Calu3 (cell line): ENCODE data around the gene RDH14. TPM values are rescaled to one million over a fixed set of nuclear protein-coding genes. Genes with fewer than 3 reads are reported as not detected.

Experiments
- BruUV-seq: library from RNA; stranded (reverse); fragments of 400-500 nt; replicated peaks from 2 replicates; lab custom pipeline; 2021; lab: Mats Ljungman, UMichigan
- CTCF ChIA-PET: fragments of 300-600 bp; sonication (Branson Sonifier 250); formaldehyde crosslinking; loops from one replicate; lab custom pipeline; 2022; ENCODE audit warnings: antibody characterized with exemption; lab: Charles Lee
- DNase-seq: peaks from one replicate; pipeline ENCODE4 v3.0.0; 2022
- H3K27ac Mint-ChIP-seq: one replicate; pipeline ENCODE4 v1.8.0; 2022; ENCODE audit warnings: mixed read lengths; ENCODE audit not compliant: unreplicated experiment
- H3K27me3 Mint-ChIP-seq: one replicate; pipeline ENCODE4 v1.8.0; 2022; ENCODE audit warnings: mixed read lengths; ENCODE audit not compliant: unreplicated experiment
- H3K36me3 Mint-ChIP-seq: one replicate; pipeline ENCODE4 v1.8.0; 2022; ENCODE audit warnings: mild to moderate bottlenecking, moderate library complexity, mixed read lengths; ENCODE audit not compliant: insufficient read depth, unreplicated experiment
- H3K4me1 Mint-ChIP-seq: one replicate; pipeline ENCODE4 v1.8.0; 2022; ENCODE audit warnings: mild to moderate bottlenecking, low read depth, mixed read lengths; ENCODE audit not compliant: unreplicated experiment
- H3K4me3 Mint-ChIP-seq: one replicate; pipeline ENCODE4 v1.8.0; 2022; ENCODE audit warnings: mild to moderate bottlenecking, low read depth, moderate library complexity, mixed read lengths; ENCODE audit not compliant: unreplicated experiment
- H3K9me3 Mint-ChIP-seq: one replicate; pipeline ENCODE4 v1.8.0; 2022; ENCODE audit warnings: low read depth, mixed read lengths; ENCODE audit not compliant: unreplicated experiment
- intact Hi-C: fragments of 100-400 bp; cut with micrococcal nuclease; formaldehyde crosslinking; loops from one replicate; pipeline ENCODE4 v1.10.0; 2022; ENCODE audit not compliant: unreplicated experiment
- total RNA-seq: library from RNA; stranded (reverse); gene quantifications from 2 replicates; pipeline ENCODE4 v1.2.3, GENCODE V29; 2022
- TF ChIP-seq, protein P1 (sequence below): fragments of 200-600 bp; IDR thresholded peaks from one replicate; pipeline ENCODE4 v1.8.0; 2022; ENCODE audit warnings: antibody characterized with exemption; ENCODE audit not compliant: unreplicated experiment

RDH14 gene
- total RNA-seq, 1 experiment from 2014 or later = 17.1 TPM

DNA sequence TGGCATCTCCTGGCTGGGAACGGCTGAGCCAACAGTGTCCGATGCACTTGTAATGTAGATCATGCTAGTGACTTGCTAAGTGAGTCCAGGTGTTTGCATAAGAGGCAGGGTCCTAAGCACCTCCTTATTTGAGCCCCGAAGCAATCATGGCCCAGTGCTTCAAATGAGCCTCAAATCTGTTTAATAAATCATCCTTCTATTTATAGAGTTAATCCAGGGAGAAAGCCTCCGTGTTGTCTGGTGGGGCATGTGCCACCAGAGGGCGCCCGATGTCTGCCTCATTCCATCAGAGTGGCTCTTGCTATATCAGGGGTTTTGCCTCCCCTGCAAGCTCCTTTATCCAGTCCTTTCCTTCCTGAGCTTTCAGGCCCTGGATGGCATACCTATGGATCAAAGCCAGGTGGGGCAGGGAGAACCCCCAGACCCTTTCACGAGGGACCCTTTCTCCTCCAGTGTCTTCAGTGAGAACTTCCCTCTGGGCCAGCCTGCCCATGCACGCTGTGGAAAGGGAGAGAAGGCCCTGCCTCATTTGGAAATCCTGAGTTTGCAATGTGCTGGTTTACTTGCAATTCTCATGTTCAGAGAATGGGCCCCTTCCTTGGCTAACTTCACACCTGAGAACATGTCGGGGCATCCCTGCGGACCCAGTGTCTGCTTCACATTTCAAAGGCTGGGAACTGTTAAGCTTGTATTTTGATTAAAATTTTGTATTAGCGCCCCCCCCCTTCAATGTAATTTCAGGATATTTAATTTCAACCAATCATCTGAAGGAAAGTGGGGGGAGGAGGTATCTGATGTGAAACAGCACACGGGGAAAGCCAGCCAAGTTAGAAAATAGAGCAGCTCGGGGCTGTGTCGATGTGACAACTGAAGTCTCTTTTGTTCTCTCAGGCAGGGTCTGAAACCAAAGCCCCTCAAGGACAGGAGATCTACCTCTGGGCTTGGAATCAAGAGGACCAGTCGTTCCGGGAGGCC, 39.7 kb downstream of the RDH14 start:
- peak; percentile 83 for DNase-seq

DNA sequence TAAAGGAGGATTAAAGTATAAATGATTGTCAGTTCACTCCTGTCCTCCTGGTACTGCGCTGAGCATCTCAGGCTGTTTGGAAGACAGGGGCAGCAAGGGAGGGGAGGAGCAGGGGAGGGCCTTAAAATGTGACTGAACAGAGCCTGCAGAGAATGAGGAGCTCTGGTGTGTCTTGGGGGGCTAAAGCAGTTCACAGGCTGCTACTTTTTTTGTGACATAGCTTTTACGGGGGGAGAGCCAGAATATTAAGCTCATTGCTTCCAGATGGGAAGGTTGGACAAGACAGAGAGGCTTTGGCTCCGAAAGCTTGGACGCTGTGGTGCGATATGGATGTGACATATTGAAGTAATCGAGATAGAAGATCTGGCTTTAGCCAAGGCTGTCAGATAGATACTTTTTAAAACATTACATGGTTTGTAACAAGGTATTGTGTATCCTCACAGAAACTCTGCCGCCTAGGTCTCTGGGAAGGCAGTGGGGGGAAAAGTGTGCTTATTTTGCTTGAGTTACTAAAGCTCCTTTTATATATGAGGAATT, 40.5 kb downstream of the RDH14 start:
- Mint-ChIP-seq H3K27me3 (peaks cover 63% of the 10 kb centered on the region), H3K27ac (no peak overlapping the region), H3K36me3 (no peaks in the 10 kb centered on the region), H3K4me3 (no peak overlapping the region), H3K4me1 (peaks cover 10% of the 10 kb centered on the region), H3K9me3 (no peaks in the 10 kb centered on the region)
- CTCF ChIA-PET = interaction anchor here (0.8 to 1.2 kb wide), 3 partner anchors 40 to 1343 kb away, joined by 3 to 5 read pairs (median 4); partner anchors contain the start of genes OSR1 and RDH14
- intact Hi-C loops = loop anchor here (1.0 to 10.0 kb wide), 6 partner anchors 83 to 1345 kb away; no protein-coding TSS in a partner anchor
- no TSS peak for BruUV-seq
- TF ChIP-seq, protein P1, sequence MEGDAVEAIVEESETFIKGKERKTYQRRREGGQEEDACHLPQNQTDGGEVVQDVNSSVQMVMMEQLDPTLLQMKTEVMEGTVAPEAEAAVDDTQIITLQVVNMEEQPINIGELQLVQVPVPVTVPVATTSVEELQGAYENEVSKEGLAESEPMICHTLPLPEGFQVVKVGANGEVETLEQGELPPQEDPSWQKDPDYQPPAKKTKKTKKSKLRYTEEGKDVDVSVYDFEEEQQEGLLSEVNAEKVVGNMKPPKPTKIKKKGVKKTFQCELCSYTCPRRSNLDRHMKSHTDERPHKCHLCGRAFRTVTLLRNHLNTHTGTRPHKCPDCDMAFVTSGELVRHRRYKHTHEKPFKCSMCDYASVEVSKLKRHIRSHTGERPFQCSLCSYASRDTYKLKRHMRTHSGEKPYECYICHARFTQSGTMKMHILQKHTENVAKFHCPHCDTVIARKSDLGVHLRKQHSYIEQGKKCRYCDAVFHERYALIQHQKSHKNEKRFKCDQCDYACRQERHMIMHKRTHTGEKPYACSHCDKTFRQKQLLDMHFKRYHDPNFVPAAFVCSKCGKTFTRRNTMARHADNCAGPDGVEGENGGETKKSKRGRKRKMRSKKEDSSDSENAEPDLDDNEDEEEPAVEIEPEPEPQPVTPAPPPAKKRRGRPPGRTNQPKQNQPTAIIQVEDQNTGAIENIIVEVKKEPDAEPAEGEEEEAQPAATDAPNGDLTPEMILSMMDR = no peak
- no peak for DNase-seq

More for the DNA sequence above, 39.7 kb downstream of the RDH14 start:
- TF ChIP-seq, protein P1 = peak; percentile 89
- no peak overlapping the region for H3K27ac Mint-ChIP-seq
- H3K27me3 Mint-ChIP-seq = peaks cover 56% of the 10 kb centered on the region
- intact Hi-C loops = loop anchor here (1.0 to 10.0 kb wide), 5 partner anchors 226 to 1344 kb away; no protein-coding TSS in a partner anchor
- H3K4me1 Mint-ChIP-seq = peaks cover 10% of the 10 kb centered on the region
- no TSS peak for BruUV-seq
- H3K36me3 Mint-ChIP-seq = no peaks in the 10 kb centered on the region
- no peak overlapping the region for H3K4me3 Mint-ChIP-seq
- CTCF ChIA-PET = interaction anchor here (0.7 to 1.2 kb wide), 5 partner anchors 40 to 1342 kb away, joined by 3 to 5 read pairs (median 4); partner anchors contain the start of genes OSR1 and RDH14
- H3K9me3 Mint-ChIP-seq = no peaks in the 10 kb centered on the region

DNA sequence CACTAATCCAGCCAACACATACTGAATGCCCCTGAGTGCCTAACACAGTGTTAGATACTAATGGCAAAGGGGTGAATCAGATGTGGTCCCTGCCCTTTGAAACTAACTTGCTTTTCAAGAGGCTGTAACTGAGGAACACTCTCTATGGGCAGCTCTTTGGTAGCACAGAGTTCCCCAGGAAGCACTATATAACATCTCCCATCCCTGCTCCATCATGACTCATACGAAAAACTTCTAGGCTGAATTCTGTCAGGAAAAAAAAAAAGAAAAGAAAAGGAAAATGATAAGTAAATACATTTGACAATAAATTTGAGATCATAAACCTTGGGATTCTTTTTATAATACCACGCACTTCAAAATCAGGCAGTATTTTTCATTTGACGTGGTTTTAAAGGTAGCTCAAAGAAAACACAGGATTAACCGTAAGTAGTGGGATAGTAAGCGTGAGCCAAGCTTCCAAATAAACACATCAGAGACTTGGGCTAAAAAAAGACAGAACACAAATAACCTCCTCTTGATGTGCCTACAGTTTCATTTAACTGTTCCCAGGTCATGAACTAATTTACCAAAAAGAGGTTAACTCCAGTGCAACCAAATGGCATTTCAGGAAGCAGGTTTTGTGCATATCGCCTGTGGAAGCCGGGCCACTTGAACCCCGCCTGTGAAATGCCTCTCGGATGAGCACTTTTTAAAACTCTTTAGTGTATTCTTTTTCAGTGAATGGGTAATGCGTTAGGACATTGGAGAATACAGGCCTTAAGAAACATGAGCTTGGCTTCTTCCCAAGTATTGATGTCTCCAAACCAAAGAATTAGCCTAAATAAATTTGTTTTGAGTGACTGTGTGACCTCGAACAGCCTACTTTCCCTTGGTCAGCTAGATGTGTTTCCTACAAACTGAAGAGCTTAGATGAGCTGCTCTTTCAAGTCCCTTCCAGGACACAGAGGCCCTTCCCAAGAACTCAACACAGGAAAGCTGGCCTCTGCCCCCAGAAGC, 42.0 kb downstream of the RDH14 start:
- DNase-seq = no peak
- BruUV-seq = no TSS peak
- CTCF ChIA-PET = interaction anchor here (1.2 kb wide), 1 partner anchor 42 kb away, joined by 3 read pairs; the partner anchor contains the start of gene RDH14
- intact Hi-C loops = loop anchor here (5.0 kb wide), 1 partner anchor 81 kb away; no protein-coding TSS in a partner anchor
- H3K27me3 Mint-ChIP-seq = peaks cover 58% of the 10 kb centered on the region
- peaks cover 10% of the 10 kb centered on the region for H3K4me1 Mint-ChIP-seq
- TF ChIP-seq, protein P1 = no peak
- no peaks in the 10 kb centered on the region for H3K9me3 Mint-ChIP-seq
- no peak overlapping the region for H3K4me3 Mint-ChIP-seq
- H3K27ac Mint-ChIP-seq = no peak overlapping the region
- H3K36me3 Mint-ChIP-seq = no peaks in the 10 kb centered on the region
